Neural cell (in vitro differentiated cells): ENCODE data around the gene CASP12.

Source experiments
- CTCF ChIP-seq: fragments of 450-650 bp; IDR thresholded peaks from 2 replicates; pipeline ENCODE4 v1.5.1; 2014; ENCODE audit warnings: antibody characterized with exemption, mild to moderate bottlenecking, moderate library complexity; ENCODE audit not compliant: poor library complexity, severe bottlenecking
- EP300 ChIP-seq: fragments of 450-650 bp; conservative IDR thresholded peaks from 2 replicates; pipeline ENCODE4 v1.6.1; 2014; ENCODE audit warnings: antibody characterized with exemption, mild to moderate bottlenecking, moderate library complexity; ENCODE audit not compliant: poor library complexity, severe bottlenecking
- TAF1 ChIP-seq: IDR thresholded peaks from 2 replicates; pipeline ENCODE4 v1.6.1; 2012; ENCODE audit warnings: low read depth

- TF ChIP-seq CTCF, result no peak
- TF ChIP-seq TAF1, result no peak
- TF ChIP-seq EP300, result no peak
Observed at GRCh38 chr11:104899226-104899625, 966 bp upstream of the CASP12 start.
